GM18873 (cell line): Measurements from ENCODE around the gene SH2D1B.
"Not testable (repeated sequence)": the region's sequence is repeated elsewhere in the genome, so short reads cannot be mapped to it uniquely, and the experiment has no call there.

Source experiments
- ATAC-seq: cut with Tn5 transposase; IDR thresholded peaks from one replicate; pipeline ENCODE4 v1.9.1; 2021; ENCODE audit warnings: mild to moderate bottlenecking, moderate library complexity, moderate number of reproducible peaks; ENCODE audit not compliant: unreplicated experiment, low FRiP score

Gene SH2D1B, protein sequence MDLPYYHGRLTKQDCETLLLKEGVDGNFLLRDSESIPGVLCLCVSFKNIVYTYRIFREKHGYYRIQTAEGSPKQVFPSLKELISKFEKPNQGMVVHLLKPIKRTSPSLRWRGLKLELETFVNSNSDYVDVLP

DNA sequence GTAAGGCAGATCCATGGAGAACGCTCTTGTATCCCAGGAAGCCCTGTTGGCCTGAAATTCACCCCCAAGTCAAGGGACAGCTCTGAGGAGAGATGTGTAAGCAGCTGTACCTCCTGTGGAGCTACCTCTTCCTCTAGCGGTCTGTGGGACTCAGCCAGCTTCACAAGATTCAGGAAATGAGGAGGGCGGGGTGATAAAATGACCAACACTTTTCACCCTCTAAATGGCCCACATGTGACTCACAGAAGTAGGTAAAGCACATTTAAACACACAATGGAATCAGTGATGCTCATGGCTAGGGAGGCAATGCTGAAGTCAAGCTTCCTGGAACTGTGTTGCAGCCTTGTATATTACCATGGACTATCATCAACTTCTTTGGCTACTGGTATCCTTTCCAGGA, at the start of gene SH2D1B:
Gene SH2D1B (minus strand): TSS at position 135 of the 400 bp plus-strand sequence. CDS start 120 bp downstream, at position 15.
- no peak for ATAC-seq

GRCh38 chr1:162458236-162458635, 46.3 kb upstream of the SH2D1B start:
- ATAC-seq = no peak

DNA sequence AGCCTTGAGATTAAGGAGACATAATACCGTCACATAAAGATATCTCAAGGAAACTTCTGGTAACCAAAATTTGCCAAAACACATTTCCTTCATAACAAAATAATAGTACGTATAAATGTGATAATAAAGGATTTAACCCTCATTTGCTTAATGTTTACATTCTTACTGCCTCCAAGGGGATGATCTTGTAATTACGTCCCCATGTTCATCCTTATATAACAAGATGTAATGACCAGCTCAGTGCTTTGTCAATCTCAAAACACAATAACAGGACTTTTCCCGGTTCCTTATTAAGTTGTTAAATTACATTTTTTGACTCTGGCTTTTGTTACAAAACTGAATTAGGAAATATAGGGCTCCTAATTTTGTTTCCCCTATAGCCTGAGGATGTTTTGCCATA, 44.4 kb upstream of the SH2D1B start:
- ATAC-seq = no peak

DNA sequence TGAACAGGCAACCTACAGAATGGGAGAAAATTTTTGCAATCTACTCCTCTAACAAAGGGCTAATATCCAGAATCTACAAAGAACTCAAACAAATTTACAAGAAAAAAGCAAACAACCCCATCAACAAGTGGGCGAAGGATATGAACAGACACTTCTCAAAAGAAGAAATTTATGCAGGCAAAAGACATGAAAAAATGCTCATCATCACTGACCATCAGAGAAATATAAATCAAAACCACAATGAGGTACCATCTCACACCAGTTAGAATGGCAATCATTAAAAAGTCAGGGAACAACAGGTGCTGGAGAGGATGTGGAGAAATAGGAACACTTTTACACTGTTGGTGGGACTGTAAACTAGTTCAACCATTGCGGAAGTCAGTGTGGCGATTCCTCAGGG, 42.4 kb upstream of the SH2D1B start:
- not testable (repeated sequence) for ATAC-seq

- no peak for ATAC-seq
Observed at GRCh38 chr1:162446946-162447345, 35.0 kb upstream of the SH2D1B start.

DNA sequence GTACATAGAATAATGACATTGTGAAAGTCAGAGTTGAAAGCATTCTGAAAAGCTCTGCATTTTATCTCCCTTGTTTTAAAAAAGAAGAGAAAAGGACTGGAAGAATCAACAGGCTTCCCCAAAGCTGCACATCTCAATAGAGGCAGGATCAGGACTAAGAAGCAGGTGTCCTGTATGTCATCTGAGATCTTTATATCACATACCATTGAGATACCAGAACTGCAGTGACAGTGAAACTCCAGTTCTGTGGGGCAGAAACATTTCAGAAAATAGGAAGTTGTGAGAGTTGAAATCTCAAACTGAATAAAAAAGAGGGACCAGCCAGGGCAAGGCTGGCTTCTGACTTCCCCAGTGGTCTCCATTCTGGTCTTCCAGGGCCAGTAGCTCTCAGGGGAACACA, 33.0 kb upstream of the SH2D1B start:
- no peak for ATAC-seq

GRCh38 chr1:162432977-162433713, 21.2 kb upstream of the SH2D1B start:
- not testable (repeated sequence) for ATAC-seq

GRCh38 chr1:162430583-162430982, 18.6 kb upstream of the SH2D1B start:
- no peak for ATAC-seq

DNA sequence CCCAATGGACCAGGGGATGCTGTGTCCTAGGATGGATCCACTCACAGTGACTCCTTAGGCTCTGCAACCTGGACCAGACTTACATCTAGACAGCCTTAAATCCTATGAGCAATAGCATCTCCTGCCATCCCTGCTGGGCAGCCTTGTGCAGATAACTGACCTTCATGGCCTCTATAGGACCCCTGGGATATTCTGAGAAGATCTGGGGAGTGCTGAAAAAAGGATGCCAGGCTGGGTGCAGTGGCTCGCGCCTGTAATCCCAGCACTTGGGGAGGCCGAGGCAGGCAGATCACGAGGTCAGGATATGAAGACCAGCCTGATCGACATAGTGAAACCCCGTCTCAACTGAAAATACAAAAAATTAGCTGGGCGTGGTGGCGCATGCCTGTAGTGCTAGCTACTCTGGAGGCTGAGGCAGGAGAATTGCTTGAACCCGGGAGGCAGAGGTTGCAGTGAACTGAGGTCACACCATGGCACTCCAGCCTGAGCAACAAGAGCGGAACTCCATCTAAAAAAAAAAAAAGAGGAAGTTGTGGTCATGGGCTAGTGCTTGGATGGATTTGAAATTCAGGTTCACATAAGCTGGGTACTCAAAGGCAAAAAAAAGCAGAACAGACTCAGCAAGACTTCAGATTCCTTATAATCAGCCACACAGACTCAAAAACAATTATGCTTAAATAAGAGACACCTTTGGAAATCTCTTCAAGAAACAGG, 10.9 kb upstream of the SH2D1B start:
- no peak for ATAC-seq

DNA sequence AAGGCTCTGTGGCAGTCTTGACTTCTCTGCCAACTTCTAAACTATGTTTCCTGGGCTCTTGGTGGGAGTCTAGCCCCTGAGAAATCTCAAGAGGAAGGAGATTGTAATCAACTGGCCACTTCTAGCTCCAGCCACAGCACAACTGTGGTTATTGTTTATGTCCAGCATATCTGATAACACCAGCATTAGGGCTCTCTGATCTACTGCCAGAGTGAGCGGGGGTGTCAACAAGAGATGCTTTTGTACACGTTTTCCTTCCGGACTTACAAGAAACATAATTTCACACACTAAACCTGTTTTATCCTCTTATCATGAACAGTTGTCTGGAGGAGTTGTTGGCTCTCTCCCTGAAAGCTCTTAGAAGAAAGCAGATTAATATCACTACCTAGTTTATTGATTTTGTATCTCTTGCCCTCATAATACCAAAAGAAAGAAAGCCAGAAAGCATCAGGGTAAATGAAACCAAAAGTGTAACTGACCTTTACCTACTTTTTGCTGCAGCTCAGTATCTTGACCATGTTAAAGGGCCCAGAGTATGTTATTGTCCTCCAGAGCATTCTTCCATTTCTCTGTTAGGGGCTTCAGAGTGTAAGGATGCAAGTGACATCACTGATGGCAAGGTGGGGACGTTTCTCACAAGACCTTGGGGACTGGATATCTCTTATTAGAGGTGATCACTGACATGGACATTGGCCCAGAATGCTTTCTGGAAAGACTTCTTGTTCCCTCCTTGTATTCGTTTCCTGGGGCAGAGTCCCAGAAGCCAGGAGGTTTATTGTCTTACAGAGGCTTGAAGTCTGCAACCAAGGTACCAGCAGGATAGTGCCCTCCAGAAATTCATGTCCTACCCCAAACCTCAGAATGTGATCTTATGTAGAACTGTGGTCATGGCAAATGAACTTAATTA, 9.6 kb upstream of the SH2D1B start:
- ATAC-seq = no peak

DNA sequence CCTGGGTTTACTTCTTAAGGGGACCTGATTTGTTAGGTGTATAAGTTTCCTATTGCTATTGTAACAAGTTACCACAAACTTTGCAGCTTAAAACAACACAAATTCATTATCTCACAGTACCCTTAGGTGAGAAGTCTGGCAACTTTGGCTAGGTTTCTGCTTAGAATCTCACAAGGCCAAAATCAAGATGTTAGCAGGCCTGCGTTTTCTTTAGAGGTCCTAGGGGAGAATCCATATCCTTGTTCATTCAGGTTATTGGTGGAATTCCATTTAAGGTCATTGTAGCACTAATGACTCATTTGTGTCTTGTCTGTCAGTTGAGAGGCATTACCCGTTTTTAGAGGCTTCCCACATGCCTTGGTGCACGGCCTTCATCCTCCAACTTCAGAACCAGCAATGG, 8.2 kb upstream of the SH2D1B start:
- ATAC-seq = no peak

DNA sequence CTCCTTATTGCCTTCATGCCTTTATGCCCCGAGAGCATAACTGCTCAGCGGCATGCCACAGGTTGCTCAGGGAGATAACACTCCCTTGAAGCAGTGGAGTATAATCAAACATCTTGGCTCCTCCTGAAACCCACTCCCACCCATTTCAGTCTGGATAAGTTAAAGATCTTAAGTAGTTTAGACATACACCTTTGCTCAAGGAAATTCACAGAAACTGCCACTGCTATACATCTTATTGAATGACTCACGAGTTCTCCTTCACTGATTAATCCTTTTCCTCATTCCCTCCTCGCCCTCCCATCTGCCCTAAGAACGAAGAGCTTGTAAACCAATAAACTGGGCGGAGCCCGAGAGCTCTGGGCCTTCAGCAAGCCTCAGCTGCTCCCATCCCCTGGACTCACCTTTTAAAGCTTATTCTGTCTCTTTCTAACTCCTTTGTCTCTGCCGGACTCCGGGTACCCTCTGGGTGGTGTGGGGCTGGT, 7.6 kb upstream of the SH2D1B start:
- ATAC-seq = not testable (repeated sequence)

GRCh38 chr1:162418584-162418983, 6.6 kb upstream of the SH2D1B start:
- ATAC-seq = not testable (repeated sequence)

GRCh38 chr1:162417650-162418049, 5.7 kb upstream of the SH2D1B start:
- ATAC-seq = no peak

DNA sequence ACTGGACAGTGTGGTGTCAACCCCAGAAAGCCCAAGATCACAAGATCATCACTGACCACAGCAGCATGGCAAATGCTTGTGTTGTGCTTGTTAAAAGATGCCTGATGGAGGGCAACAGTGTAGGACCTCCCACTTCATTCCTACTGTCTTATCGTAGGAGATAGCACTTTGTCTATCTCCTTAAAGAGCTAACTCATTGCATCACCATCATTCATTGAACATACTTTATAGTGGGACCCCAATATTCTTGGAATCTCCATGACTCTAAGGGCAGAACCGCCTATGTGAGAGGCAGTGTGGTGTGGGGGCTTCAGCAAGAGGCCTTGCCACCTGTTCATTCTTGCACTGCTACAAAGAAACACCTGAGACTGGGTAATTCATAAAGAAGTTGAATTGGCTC, 5.0 kb upstream of the SH2D1B start:
- no peak for ATAC-seq

GRCh38 chr1:162416215-162416614, 4.3 kb upstream of the SH2D1B start:
- ATAC-seq = no peak

DNA sequence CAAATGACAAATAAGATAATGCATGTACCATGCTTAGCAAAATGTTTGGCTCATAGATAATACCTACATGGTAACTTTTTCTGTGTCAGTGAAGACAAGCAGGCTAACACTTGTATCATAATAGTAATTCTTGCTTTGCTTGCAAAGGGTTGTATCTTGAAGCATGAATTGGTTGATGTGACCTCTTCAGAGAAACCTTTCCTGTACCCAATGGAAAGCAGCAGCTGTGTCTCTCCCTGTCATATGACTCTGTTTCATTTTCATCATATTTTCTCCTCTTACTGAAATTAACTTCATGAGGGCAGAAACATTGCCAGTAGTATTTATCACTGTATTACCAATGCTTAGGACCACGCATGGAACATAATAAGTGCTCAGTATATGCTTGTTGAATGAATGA, 4.4 kb downstream of the SH2D1B start:
- ATAC-seq = no peak

DNA sequence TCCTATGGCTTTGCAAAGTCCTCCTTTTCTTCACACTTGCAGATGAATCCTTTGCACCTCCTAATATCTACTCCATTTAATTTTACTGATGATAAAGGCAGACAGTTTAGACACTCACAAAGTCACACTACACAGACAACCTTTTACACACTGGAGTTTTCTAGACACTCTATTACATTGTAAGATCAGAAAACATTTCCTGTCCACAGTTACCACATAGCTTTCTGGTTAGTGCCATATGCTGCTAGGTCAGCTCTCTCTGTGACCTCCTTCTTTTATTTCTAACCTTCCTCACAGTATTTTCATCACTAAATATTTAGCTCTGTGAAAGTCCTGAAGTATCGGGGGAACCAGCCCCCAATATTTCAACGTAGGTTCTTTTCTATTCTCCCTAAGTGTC, 5.1 kb downstream of the SH2D1B start:
- ATAC-seq = no peak

DNA sequence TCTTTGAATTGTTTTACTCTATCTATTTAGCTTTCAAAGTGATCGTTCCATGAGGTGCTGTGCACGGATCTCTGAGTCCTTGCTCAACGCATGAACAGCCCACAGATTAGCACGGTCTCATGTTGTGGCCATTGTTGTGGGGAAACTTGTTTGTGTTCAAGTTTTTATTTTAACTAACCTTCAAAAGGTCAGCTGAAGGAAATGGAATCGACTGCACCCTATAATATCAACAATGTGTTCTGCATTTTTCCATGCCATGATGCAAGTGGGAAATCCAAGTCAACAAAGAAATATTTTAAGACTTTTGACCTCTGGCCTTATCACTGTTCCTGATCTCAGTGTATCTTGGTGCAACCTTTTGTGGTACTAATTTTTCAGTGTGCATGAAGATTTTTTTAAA, 6.1 kb downstream of the SH2D1B start:
- ATAC-seq = no peak

DNA sequence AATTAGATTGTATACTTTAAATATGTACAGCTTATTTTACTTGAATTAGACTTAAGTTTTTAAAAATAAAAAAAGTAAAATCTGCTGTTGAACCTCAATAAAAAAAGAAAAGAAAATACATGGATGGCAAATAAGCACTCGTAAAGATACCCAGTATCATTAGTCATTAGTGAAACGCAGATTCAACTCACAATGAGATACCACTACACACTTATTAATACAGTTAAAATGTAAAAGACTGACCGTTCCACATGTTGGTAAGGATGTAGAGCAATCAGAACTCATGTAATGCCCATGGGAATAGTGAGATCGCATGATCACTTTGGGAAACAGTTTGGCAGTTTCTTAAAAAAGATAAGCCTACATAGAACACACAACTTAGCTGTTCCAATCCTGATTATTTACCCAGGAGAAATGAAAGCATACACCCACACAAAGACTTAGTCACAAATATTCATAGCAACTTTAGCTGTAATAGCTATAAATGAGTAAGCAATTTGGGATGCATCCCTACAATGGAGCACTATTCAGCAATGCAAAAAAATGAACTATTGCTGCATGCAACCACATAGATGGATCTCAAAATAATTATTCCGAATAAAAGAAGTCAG, 7.3 kb downstream of the SH2D1B start:
- no peak for ATAC-seq
